ENCODE data around the gene MAML2. TPM values are rescaled to one million over a fixed set of nuclear protein-coding genes. Genes with fewer than 3 reads are reported as not detected.

MAML2 gene
- total and polyA plus RNA-seq, 2 of the 13 experiments (the other 11 are each of a cell fraction or from before 2014, with no cell fraction given), result 2.3 to 25.9 TPM

GRCh38 chr11:96367342-96367741, 24.3 kb upstream of the MAML2 start (continued):
- TF ChIP-seq HMG20B (CRISPR knock-in tag; conservative IDR thresholded peaks at IDR 0.05) (no peak), CAMTA2 (CRISPR knock-in tag; IDR thresholded peaks at IDR 0.05; ENCODE audit: borderline replicate concordance) (no peak), KLF15 (CRISPR knock-in tag; IDR thresholded peaks at IDR 0.05; ENCODE audit: borderline replicate concordance) (no peak), SCMH1 (CRISPR knock-in tag; IDR thresholded peaks at IDR 0.05; ENCODE audit: borderline replicate concordance) (no peak), ZIK1 (CRISPR knock-in tag; IDR thresholded peaks at IDR 0.05; ENCODE audit: borderline replicate concordance, low read depth) (no peak), MED13 (CRISPR knock-in tag; IDR thresholded peaks at IDR 0.05) (no peak)
- TF ChIP-seq, protein P1, sequence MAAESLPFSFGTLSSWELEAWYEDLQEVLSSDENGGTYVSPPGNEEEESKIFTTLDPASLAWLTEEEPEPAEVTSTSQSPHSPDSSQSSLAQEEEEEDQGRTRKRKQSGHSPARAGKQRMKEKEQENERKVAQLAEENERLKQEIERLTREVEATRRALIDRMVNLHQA (CRISPR knock-in tag; IDR thresholded peaks at IDR 0.05), result no peak

- no peak for FAIRE-seq
- Histone ChIP-seq H3K79me2 (ENCODE audit: insufficient read depth, low read length) (no peaks in the 10 kb centered on the region), H3K4me1 (ENCODE audit: insufficient read depth, low read length) (no peaks in the 10 kb centered on the region), H3K27me3 (ENCODE audit: control insufficient read depth in 1 of 2, insufficient read depth in 2 of 2, low read length in 2 of 2) (no peaks in the 10 kb centered on the region; a peak in 1 of 5 replicates), H3K36me3 (replicated peaks in 1 of 2; ENCODE audit: control insufficient read depth in 1 of 2, insufficient read depth in 2 of 2, low read length in 2 of 2) (peaks cover 2 to 39% of the 10 kb centered on the region in 2 experiments), H4K20me1 (ENCODE audit: insufficient read depth, low read length) (no peaks in the 10 kb centered on the region), H3K9ac (ENCODE audit: insufficient read depth, low read depth, low read length) (no peak overlapping the region), H3K9me3 (ENCODE audit: low read length) (no peaks in the 10 kb centered on the region), H3K27ac (ENCODE audit: extremely low read length, insufficient read depth, low read length) (no peak overlapping the region), H3K4me3 (replicated peaks in 1 of 3; ENCODE audit: insufficient read depth in 1 of 3, low read depth in 2 of 3, low read length in 3 of 3) (no peak overlapping the region), H3K4me2 (ENCODE audit: low read depth, low read length) (no peak overlapping the region), H2AFZ (ENCODE audit: low read length) (no peak overlapping the region)
- DNase-seq (ENCODE audit: low spot score), result no peak
- intact Hi-C loops (cut with micrococcal nuclease; ENCODE audit: unreplicated experiment), result no loop called here
- ChIA-PET CTCF (ENCODE audit: low intra/inter-chr PET ratio, low total read pairs) (no interaction called here), POLR2A (no interaction called here)
- in situ Hi-C loops (cut with HindIII; ENCODE audit: extremely low pct_ligation_motif_present, low pct_unique_long_range_greater_than_20kb), result no loop called here
- no TSS peak for BruUV-seq (replicated peaks)
- no peak for ATAC-seq
- WGBS (ENCODE audit: low lambda C conversion rate), result 84% methylated on average over 1 of the region's 1 CpG
- TF ChIP-seq ZNF383 (CRISPR knock-in tag; IDR thresholded peaks at IDR 0.05; ENCODE audit: borderline replicate concordance) (no peak), ZNF253 (CRISPR knock-in tag; IDR thresholded peaks at IDR 0.05; ENCODE audit: borderline replicate concordance) (no peak), GATAD2A (CRISPR knock-in tag; IDR thresholded peaks at IDR 0.05) (no peak), SATB2 (CRISPR knock-in tag; IDR thresholded peaks at IDR 0.05) (no peak), PTBP1 (IDR thresholded peaks at IDR 0.05; ENCODE audit: low read depth, low read length, poor library complexity, severe bottlenecking) (no peak), HOXA3 (CRISPR knock-in tag; IDR thresholded peaks at IDR 0.05) (no peak), DMAP1 (CRISPR knock-in tag; IDR thresholded peaks at IDR 0.05) (no peak), ZNF275 (CRISPR knock-in tag; IDR thresholded peaks at IDR 0.05; ENCODE audit: borderline replicate concordance) (no peak)
- TF ChIP-seq, protein P2, sequence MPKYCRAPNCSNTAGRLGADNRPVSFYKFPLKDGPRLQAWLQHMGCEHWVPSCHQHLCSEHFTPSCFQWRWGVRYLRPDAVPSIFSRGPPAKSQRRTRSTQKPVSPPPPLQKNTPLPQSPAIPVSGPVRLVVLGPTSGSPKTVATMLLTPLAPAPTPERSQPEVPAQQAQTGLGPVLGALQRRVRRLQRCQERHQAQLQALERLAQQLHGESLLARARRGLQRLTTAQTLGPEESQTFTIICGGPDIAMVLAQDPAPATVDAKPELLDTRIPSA (CRISPR knock-in tag; IDR thresholded peaks at IDR 0.05; ENCODE audit: borderline replicate concordance), result no peak
- TF ChIP-seq, protein P3, sequence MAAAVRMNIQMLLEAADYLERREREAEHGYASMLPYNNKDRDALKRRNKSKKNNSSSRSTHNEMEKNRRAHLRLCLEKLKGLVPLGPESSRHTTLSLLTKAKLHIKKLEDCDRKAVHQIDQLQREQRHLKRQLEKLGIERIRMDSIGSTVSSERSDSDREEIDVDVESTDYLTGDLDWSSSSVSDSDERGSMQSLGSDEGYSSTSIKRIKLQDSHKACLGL (CRISPR knock-in tag; IDR thresholded peaks at IDR 0.05), result no peak
- TF ChIP-seq, protein P4, sequence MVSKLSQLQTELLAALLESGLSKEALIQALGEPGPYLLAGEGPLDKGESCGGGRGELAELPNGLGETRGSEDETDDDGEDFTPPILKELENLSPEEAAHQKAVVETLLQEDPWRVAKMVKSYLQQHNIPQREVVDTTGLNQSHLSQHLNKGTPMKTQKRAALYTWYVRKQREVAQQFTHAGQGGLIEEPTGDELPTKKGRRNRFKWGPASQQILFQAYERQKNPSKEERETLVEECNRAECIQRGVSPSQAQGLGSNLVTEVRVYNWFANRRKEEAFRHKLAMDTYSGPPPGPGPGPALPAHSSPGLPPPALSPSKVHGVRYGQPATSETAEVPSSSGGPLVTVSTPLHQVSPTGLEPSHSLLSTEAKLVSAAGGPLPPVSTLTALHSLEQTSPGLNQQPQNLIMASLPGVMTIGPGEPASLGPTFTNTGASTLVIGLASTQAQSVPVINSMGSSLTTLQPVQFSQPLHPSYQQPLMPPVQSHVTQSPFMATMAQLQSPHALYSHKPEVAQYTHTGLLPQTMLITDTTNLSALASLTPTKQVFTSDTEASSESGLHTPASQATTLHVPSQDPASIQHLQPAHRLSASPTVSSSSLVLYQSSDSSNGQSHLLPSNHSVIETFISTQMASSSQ (IDR thresholded peaks at IDR 0.05; ENCODE audit: low read depth), result no peak
- TF ChIP-seq, protein P4 (CRISPR knock-in tag; IDR thresholded peaks at IDR 0.05; ENCODE audit: borderline replicate concordance), result no peak
Observed at GRCh38 chr11:96366024-96366423, 23.0 kb upstream of the MAML2 start.
